Hematopoietic multipotent progenitor cell treated with erythropoietin and hydrocortisone succinate and interleukin-3 and kit ligand, for 4 days (in vitro differentiated cells): ENCODE results near the gene TXNDC2.
"Not testable (repeated sequence)": the region's sequence is repeated elsewhere in the genome, so short reads cannot be mapped to it uniquely, and the experiment has no call there.

Experiments used
- DNase-seq: peaks from one replicate; pipeline ENCODE4 v3.0.0-alpha.2; 2015

Gene TXNDC2

GRCh38 chr18:9885170-9886004, at the start of gene TXNDC2:
Gene TXNDC2, plus strand, starts transcription at chr18:9885973. Its CDS starts 708 bp downstream, at chr18:9886681.
- peak; percentile 80 for DNase-seq

DNA sequence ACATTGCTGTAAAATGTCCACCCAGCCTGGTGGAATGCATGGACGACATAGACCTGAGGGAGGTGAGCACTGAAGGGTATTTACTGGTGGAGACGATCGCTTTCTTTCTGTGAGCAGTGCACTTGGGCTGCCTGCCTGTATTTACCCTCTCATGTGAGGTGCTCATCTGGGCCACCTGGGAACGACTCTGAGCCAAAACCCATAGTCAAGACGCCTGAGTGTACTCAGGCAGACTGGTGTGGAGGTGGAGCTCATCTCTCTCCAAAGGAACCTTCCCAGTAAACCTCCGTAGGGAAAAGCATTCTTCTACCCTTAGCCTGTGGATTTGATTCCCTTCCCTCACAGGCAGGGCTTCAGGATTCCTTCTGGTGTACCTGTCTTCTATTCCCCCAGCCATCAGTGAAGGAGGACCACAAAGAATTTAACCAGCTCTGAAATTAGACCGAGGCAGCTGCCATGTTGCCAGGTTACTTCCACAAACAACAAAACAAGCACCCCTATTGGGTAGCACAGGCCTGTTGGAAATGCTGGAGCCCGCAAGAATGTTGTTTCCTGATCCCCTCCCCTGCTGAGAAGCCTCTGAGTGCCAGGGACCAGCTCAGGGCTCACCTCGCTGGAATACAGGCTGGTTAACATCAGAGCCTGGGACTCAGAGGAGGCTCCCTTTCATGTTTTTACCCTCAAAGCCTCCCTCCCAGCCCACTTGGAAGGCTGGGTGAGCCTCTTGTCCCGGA, 47.5 kb upstream of the TXNDC2 start:
- DNase-seq = no peak

- no peak for DNase-seq
Observed at GRCh38 chr18:9839211-9839610, 46.6 kb upstream of the TXNDC2 start.

- no peak for DNase-seq
Observed at GRCh38 chr18:9839853-9840252, 45.9 kb upstream of the TXNDC2 start.

GRCh38 chr18:9841752-9842151, 44.0 kb upstream of the TXNDC2 start:
- no peak for DNase-seq

- DNase-seq = no peak
Observed at GRCh38 chr18:9842448-9842847, 43.3 kb upstream of the TXNDC2 start.

DNA sequence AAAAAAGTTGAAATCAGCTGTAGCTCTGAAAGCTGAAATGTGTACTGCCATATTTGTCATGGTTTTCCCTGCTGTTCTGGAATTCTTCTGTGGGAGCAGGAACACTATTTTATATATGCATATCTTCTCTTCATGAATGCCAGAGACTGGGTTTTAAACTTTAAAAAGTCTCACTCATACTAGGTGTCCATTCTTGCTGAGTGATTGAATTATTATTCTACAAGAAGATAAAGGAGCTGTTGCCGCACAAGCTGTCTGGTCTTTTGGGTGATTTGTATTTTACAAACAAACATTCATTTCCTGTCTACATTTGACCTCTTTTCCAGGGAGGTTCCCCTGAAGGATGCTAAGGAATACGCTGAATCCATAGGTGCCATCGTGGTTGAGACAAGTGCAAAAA, 40.5 kb upstream of the TXNDC2 start:
- DNase-seq = no peak

DNA sequence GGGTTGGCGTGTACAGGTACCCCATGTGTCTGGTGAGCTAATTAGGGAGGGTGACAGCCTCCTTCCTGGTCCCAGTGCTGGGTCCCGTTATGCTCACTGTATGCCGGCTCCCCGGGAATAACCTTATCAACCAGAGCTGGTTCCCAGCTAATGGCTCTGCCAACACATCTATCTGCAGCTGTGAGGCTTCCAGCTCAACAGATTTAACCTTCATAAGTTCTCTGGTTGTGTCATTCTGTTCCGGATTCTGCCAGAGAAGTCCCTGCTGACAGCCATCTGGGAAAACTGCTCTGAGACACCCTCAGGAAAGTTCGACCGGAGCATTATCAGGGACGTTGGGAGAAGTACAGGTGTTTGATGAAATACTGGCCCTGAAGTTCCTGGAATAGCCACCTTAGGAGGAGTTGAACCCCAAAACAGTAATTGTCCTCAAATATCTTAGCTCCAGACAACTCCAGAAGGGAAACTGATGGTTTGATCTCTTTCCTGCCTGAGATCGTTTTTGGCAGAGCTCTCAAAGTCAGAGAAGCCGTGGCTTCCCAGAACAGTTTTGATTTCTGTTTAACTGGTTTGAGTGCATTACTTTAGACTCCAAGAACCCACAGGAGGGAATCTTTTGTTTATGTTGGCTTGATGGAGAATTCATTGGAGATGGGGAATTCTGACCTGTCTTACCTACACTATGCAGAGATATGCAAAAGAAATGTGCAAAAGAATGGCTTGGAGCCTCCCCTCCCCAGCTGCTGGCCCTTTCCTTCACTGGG, 39.4 kb upstream of the TXNDC2 start:
- no peak for DNase-seq

DNA sequence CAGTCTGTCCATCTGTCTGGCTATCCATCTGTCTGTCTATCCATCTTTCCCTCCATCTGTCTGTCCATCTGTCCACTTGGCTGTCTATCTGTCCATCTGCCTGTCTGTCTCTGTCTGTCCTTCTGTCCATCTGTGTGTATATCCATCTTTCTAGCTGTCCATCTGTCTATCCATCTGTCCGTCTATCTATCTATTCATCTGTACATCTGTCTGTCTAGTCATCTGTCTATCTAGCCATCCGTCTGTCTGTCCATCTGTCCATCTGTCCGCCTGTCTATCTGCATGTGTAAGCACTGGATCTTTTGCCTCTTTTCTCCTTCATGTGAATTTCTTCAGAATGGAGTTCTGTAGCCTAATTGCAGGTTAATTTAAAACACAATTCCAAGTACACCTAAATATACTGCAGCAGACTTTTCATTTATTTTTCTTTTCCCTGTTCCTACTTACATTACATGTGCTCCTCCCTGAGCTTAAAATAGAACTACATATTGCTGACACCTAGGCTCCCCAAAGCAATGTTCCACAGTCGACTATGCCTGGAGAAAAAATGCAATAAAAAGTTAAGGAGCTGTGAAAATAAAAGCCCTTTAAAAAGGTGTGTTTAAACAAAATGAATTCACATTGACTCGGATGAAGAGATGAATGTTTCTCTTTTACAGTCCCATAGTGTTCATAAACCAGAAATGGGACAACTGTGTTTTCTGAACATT, 37.4 kb upstream of the TXNDC2 start:
- DNase-seq = no peak

DNA sequence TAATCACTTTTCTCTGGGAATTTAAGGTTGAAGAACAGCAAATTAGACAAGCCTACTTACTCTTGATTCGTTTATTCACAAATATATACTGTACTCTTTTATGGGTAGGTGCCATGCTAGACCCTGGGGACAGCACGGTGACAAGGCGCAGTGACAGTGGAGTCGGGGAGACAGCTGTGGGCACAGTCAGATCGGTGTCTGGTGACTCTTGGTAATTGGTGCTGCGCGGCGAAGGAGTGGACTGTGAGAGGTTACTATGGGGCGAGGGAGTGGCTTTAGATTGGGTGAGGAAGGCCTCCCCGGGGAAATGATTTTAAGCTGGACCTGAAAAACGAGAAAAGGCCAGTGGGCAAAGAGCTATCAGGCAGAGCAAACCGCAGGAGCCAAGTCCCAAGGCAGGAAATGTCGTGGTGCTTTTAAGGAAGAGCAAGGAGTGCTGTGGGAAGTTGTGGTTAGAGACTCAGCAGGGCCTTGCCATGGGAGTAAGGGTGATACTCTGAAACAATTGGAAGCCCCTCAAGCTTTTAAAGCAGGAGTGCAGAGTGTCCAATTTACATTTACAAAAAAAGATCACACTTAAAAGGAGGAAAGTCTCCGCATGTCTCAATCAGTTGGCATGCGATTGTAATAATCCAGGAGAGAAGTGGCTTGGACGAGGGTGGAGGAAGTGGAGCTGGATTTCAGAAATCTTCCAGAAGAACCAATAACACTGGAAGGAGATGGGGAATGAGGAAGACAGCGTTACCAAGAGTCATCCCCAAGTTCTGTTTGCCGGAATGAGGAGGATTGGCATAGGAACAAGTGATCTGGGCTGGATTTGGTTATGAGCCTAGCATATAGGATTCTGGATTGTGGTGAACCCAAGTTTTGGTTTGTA, 36.1 kb upstream of the TXNDC2 start:
- DNase-seq = peak; percentile 88

DNA sequence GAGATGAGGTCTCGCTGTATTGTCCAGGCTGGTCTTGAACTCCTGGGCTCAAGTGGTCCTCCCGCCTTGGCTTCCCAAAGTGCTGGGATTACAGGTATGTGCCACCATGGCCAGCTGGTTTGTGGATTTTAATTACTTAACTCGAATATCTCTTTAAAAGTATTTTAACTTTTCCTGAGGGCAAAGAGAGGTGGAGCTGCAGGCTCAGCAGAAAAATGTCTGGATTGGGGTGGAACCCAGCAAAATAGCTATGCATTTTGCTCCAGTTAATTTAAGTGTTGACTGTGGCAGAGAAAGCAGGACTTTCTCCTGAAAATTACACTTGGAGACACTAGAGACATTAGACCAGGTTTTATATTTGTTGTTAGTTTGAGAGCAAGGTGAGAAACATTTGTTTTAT, 35.5 kb upstream of the TXNDC2 start:
- DNase-seq = peak; percentile 21

DNA sequence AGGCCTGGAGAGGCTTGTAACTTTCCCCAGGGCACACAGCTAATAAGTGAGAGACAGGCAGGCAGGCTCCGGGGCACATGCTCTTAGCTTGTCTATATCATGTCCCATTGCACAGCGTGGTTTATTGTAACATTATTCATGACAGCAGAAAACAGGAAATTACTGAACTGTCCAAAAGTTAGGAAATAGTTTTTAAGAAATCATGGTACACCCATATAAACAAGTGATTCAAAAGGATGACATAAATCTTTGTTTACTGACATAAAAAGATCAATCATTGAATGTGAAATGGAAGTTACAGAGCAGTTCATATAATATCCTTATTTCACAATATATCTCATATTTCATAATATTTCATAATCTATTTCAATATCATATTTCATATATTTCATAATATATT, 34.3 kb upstream of the TXNDC2 start:
- peak; percentile 69 for DNase-seq

- no peak for DNase-seq
Observed at GRCh38 chr18:9852266-9853081, 33.3 kb upstream of the TXNDC2 start.

GRCh38 chr18:9854801-9855676, 30.7 kb upstream of the TXNDC2 start:
- no peak for DNase-seq

GRCh38 chr18:9855681-9856080, 30.1 kb upstream of the TXNDC2 start:
- DNase-seq = no peak

DNA sequence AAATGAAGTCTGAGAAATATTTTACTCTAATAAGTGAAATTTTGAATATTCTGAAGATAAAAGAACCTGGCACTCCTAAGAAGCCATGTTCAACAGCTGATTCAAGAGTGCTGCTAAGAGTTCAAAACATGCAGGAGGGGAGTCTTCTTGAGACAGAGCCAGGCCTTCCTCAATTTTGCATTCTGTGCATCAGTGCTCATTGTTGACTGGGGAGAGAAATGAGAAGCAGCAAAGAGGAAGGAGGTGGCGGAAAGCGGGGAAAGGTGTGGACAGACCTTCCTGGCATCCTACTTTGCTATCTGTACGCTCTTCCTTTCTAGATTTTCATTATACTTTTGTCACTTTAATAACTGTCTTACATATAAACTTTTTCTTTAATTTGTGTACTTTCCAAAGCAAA, 29.7 kb upstream of the TXNDC2 start:
- no peak for DNase-seq

DNA sequence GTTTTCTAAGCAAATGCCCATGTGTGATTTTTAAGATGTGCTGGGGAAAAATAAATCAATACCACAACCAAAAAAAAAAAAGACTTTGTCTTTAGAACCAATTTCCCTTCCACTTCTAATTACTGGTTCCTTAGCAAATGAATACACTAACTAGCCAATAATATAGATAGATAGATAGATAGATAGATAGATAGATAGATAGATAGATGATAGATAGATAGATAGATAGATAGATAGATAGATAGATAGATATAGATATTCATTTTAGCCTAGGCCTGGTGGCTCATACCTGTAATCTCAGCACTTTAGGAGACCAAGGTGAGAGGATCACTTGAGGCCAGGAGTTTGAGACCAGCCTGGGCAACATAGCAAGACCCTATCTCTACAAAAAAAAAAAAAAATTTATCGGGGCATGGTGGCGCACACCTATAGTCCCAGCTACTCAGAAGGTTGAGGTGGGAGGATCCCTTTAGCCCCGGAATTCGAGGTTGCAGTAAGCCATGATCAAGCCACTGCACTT, 28.2 kb upstream of the TXNDC2 start:
- not testable (repeated sequence) for DNase-seq

GRCh38 chr18:9858642-9859041, 27.1 kb upstream of the TXNDC2 start:
- DNase-seq = no peak

DNA sequence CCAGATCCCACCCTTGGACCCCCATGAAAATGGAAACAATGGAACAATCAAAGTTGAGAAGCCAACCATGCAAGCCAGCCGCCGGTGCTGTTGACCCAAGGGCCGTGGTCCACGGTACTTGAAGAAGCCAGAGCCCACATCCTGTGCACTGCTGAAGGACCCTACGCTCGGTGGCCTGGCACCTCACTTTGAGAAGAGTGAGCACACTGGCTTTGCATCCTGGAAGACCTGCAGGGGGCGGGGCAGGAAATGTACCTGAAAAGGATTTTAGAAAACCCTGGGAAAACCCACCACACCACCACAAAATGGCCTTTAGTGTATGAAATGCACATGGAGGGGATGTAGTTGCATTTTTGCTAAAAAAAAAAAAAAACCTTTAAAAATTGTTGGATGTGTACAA, 26.5 kb upstream of the TXNDC2 start:
- DNase-seq = no peak

GRCh38 chr18:9860682-9861081, 25.1 kb upstream of the TXNDC2 start:
- no peak for DNase-seq
